HFF-Myc (cell line): ENCODE data around the gene P2RY11.

Source experiments
- DNase-seq: peaks from one replicate; pipeline ENCODE4 v3.0.0-alpha.2; 2011; ENCODE audit warnings: low read depth; ENCODE audit errors: extremely low read depth
- H3K4me3 ChIP-seq: replicated peaks from 2 replicates; pipeline ENCODE4 v1.5.1; 2011; ENCODE audit warnings: low read depth, mild to moderate bottlenecking, control low read depth, low read length
- TF ChIP-seq, protein P1 (sequence below): IDR thresholded peaks from 2 replicates; pipeline ENCODE4 v1.5.1; 2012; ENCODE audit warnings: mild to moderate bottlenecking, low read depth, low read length, control low read depth; ENCODE audit errors: missing control alignments

Gene P2RY11

GRCh38 chr19:10086591-10087192, 24.8 kb upstream of the P2RY11 start:
- no peak for DNase-seq
- peak overlapping the region; percentile 66 for H3K4me3 ChIP-seq
- TF ChIP-seq, protein P1, sequence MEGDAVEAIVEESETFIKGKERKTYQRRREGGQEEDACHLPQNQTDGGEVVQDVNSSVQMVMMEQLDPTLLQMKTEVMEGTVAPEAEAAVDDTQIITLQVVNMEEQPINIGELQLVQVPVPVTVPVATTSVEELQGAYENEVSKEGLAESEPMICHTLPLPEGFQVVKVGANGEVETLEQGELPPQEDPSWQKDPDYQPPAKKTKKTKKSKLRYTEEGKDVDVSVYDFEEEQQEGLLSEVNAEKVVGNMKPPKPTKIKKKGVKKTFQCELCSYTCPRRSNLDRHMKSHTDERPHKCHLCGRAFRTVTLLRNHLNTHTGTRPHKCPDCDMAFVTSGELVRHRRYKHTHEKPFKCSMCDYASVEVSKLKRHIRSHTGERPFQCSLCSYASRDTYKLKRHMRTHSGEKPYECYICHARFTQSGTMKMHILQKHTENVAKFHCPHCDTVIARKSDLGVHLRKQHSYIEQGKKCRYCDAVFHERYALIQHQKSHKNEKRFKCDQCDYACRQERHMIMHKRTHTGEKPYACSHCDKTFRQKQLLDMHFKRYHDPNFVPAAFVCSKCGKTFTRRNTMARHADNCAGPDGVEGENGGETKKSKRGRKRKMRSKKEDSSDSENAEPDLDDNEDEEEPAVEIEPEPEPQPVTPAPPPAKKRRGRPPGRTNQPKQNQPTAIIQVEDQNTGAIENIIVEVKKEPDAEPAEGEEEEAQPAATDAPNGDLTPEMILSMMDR, result no peak

GRCh38 chr19:10087296-10088061, 24.0 kb upstream of the P2RY11 start:
- no peak for DNase-seq
- H3K4me3 ChIP-seq, result peak overlapping the region; percentile 66
- TF ChIP-seq, protein P1, result no peak

GRCh38 chr19:10088949-10089554, 22.4 kb upstream of the P2RY11 start:
- DNase-seq, result no peak
- no peak overlapping the region for H3K4me3 ChIP-seq
- TF ChIP-seq, protein P1, result no peak

DNA sequence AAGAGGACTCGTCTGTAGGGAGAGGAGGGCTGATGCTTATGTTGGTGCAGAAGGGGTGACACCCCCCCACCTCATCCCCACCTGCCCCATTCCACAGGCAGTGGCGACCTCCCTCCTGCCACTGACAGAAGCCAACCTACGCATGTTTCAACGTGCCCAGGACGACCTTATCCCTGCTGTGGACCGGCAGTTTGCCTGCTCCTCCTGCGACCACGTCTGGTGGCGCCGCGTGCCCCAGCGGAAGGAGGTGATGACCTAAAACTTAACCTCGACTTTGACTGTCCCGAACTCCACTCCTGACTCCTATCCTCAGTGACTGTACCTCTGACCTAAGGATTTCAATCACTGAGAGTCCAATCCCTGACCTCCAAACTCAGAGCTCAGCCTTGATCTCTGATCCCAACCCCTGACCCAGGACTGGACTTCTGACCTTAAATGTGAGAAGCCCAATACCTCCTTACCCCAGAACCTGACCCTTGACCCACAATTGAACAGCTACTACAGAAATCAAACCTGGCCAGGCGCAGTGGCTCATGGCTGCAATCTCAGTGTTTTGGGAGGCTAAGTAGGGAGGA, 21.6 kb upstream of the P2RY11 start:
- TF ChIP-seq, protein P1, result no peak
- DNase-seq, result no peak
- H3K4me3 ChIP-seq, result no peak overlapping the region

- H3K4me3 ChIP-seq, result no peak overlapping the region
- TF ChIP-seq, protein P1, result no peak
- DNase-seq, result no peak
These were observed 20.2 kb upstream of the P2RY11 start for GRCh38 chr19:10091370-10091687.

GRCh38 chr19:10091895-10092641, 19.4 kb upstream of the P2RY11 start:
- H3K4me3 ChIP-seq, result no peak overlapping the region
- no peak for DNase-seq
- TF ChIP-seq, protein P1, result no peak
